Measurements from ENCODE around the gene DBX1.

DBX1 gene

DNA sequence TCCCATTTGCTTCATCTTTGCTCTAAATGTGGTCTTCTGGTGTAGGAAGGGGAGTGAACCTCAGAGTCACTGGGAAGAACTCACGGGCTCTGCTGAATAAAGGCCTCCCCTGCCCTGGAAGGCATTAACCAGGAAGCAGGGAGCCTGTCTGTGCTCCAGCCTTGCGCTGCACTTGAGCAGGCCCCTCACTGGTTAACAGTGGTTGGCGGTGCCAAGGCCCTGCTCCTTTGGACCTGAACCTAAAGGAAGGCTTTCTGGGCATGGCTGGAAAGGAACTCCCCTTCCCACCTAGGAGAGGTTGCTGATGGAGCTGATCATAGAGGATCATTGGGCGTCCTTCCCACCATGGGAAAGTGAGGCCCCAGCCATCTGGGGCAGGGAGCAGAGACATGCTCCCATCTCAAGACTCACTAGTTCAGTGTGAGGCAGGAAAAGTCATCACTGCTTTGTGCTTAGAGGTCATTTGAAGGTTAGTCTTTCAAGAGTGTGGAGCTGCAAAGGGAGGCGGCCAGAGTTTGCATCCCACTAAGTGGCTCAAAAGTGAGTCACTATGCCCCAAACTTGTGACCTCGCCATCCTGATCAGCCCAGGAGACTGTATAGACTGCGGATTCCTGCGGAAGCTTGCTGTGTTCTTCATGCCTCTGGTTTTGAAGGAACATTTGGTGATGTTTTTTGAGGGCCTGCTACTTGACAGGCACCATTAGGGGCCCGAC, 50.4 kb downstream of the DBX1 start:
- Histone ChIP-seq H3K36me3 (ENCODE audit: control insufficient read depth, insufficient read depth, low read length) (peaks cover 25% of the 10 kb centered on the region), H3K27me3 (ENCODE audit: control insufficient read depth, insufficient read depth, low read length) (no peaks in the 10 kb centered on the region), H3K4me1 (ENCODE audit: control insufficient read depth, insufficient read depth, low read length) (no peaks in the 10 kb centered on the region), H3K27ac (ENCODE audit: low read length) (no peak overlapping the region), H3K4me3 (ENCODE audit: low read length) (no peak overlapping the region), H3K9me3 (ENCODE audit: control insufficient read depth, insufficient read depth, low read length) (no peaks in the 10 kb centered on the region)
- no peak for DNase-seq (ENCODE audit: low read depth, low spot score)
- no CpG with 5 or more reads among the region's 9 CpGs for WGBS (ENCODE audit: insufficient coverage, insufficient read length)

All from iPS DF 6.9 (cell line).